T-cell (primary cell): ENCODE results near the gene CAGE1. TPM values are rescaled to one million over a fixed set of nuclear protein-coding genes. Genes with fewer than 3 reads are reported as not detected.

Experiments used
- ATAC-seq, 4 experiments: fragments of 200-7000 bp in 3 of 4; fragments of 150-1000 bp in 1 of 4; cut with Tn5 transposase; replicated peaks in 1 of 4; 1 replicate in 3 of 4; 2 replicates in 1 of 4; pipeline ENCODE4 v1.10.0; 2021; ENCODE audit warnings: moderate library complexity in 3 of 4, mild to moderate bottlenecking in 2 of 4, moderate number of reproducible peaks in 1 of 4
- CTCF ChIA-PET, 2 donors: fragments of 300-600 bp; sonication (Branson Sonifier 250); formaldehyde crosslinking; loops; one replicate each; lab custom pipeline; 2022; ENCODE audit warnings: antibody characterized with exemption in 2 of 2; lab: Charles Lee
- POLR2A ChIA-PET, 2 donors: fragments of 300-600 bp; sonication (Branson Sonifier 250); formaldehyde crosslinking; loops; one replicate each; lab custom pipeline; 2022; ENCODE audit warnings: antibody characterized with exemption in 2 of 2; lab: Charles Lee
- DNase-seq, 35 experiments: peaks; one replicate each; pipeline versions ENCODE4 v3.0.0 to v3.0.0-alpha.2; 2013 to 2023
- H3K27ac ChIP-seq: one replicate; pipeline ENCODE4 v1.5.1; 2013; ENCODE audit warnings: low read length
- H3K27me3 ChIP-seq, 2 experiments: replicated peaks in 1 of 2; 1 replicate in 1 of 2; 2 replicates in 1 of 2; pipeline versions ENCODE4 v1.6.1 to v1.7.0; 2013; ENCODE audit warnings: low read length in 1 of 2, mixed read lengths in 1 of 2; ENCODE audit not compliant: control insufficient read depth in 2 of 2, insufficient read depth in 2 of 2; ENCODE audit errors: extremely low read depth in 1 of 2
- H3K36me3 ChIP-seq, 2 donors: 1 replicate in 1 of 2; 2 replicates in 1 of 2; pipeline versions ENCODE4 v1.6.1 to v1.7.0; 2013; ENCODE audit warnings: low read length in 1 of 2; ENCODE audit not compliant: control insufficient read depth in 2 of 2, insufficient read depth in 1 of 2; ENCODE audit errors: extremely low read depth in 1 of 2
- H3K4me1 ChIP-seq, 2 experiments: 1 replicate in 1 of 2; 2 replicates in 1 of 2; pipeline versions ENCODE4 v1.6.1 to v1.7.0; 2013; ENCODE audit warnings: low read length in 2 of 2, mixed read lengths in 1 of 2; ENCODE audit not compliant: insufficient read depth in 2 of 2, control insufficient read depth in 1 of 2; ENCODE audit errors: extremely low read depth in 1 of 2
- H3K4me3 ChIP-seq, 2 donors: 1 replicate in 1 of 2; 2 replicates in 1 of 2; pipeline versions ENCODE4 v1.5.1 to v1.7.0; 2013; ENCODE audit warnings: mild to moderate bottlenecking in 2 of 2, low read length in 1 of 2, moderate library complexity in 1 of 2; ENCODE audit not compliant: control insufficient read depth in 1 of 2; ENCODE audit errors: extremely low read depth in 1 of 2
- H3K9me3 ChIP-seq: 2 replicates; pipeline ENCODE4 v1.7.0; 2013
- H3K27ac Mint-ChIP-seq, 2 donors: one replicate each; pipeline ENCODE4 v1.8.0; 2020 to 2021; ENCODE audit warnings: mild to moderate bottlenecking in 2 of 2, mixed read lengths in 2 of 2
- H3K27me3 Mint-ChIP-seq, 2 donors: one replicate each; pipeline ENCODE4 v1.8.0; 2021 to 2022; ENCODE audit warnings: mixed read lengths in 2 of 2
- H3K36me3 Mint-ChIP-seq: one replicate; pipeline ENCODE4 v1.8.0; 2021; ENCODE audit warnings: mixed read lengths
- H3K4me1 Mint-ChIP-seq, 3 donors: one replicate each; pipeline ENCODE4 v1.8.0; 2020 to 2022; ENCODE audit warnings: mixed read lengths in 3 of 3, mild to moderate bottlenecking in 1 of 3
- H3K4me3 Mint-ChIP-seq, 3 donors: one replicate each; pipeline ENCODE4 v1.8.0; 2020 to 2022; ENCODE audit warnings: mild to moderate bottlenecking in 3 of 3, mixed read lengths in 3 of 3, moderate library complexity in 3 of 3
- H3K9me3 Mint-ChIP-seq, 3 donors: one replicate each; pipeline ENCODE4 v1.8.0; 2020 to 2022; ENCODE audit warnings: mixed read lengths in 3 of 3
- WGBS: methylation state at CpG from one replicate; pipeline ENCODE4 v1.1.5; 2013; ENCODE audit warnings: missing lambda C conversion rate; ENCODE audit not compliant: insufficient coverage; 5-methylcytosine and 5-hydroxymethylcytosine counted together
- total RNA-seq, 35 experiments: library from RNA in 6 of 35; stranded (reverse) in 6 of 35; fragments of 120-200 nt in 1 of 35; gene quantifications; one replicate each; pipeline versions ENCODE4 v1.2.1 to v1.2.4 and lab custom pipeline; 2013 to 2026

CAGE1 gene
- total RNA-seq, 5 donors from 2014 or later (not counting 1 experiment from before 2014, with no cell fraction given) = 0.09 to 0.75 (median 0.31) TPM; not detected in 1

- WGBS = no CpG with 5 or more reads among the region's 3 CpGs
- no peak overlapping the region for H3K4me3 Mint-ChIP-seq
- Histone ChIP-seq H3K4me3 (no peak overlapping the region), H3K36me3 (peaks cover 5 to 80% of the 10 kb centered on the region in 2 donors), H3K27me3 (no peaks in the 10 kb centered on the region), H3K9me3 (no peaks in the 10 kb centered on the region), H3K27ac (no peak overlapping the region), H3K4me1 (no peaks in the 10 kb centered on the region)
- CTCF ChIA-PET = interaction anchor here in 1 of 2 donors (0.5 to 0.7 kb wide), 2 partner anchors 581 to 814 kb away, joined by 3 to 5 read pairs; no protein-coding TSS in a partner anchor
- H3K4me1 Mint-ChIP-seq = peaks cover 4 to 13% (median 12%) of the 10 kb centered on the region in 3 donors
- no peaks in the 10 kb centered on the region for H3K27me3 Mint-ChIP-seq
- peaks cover 48% of the 10 kb centered on the region for H3K36me3 Mint-ChIP-seq
- POLR2A ChIA-PET = interaction anchor here in 1 of 2 donors (0.5 to 0.6 kb wide), 2 partner anchors 8 to 243 kb away, joined by 3 to 9 read pairs; no protein-coding TSS in a partner anchor
- DNase-seq = no peak
- H3K27ac Mint-ChIP-seq = no peak overlapping the region
- no peak for ATAC-seq
- no peaks in the 10 kb centered on the region for H3K9me3 Mint-ChIP-seq
Measured at GRCh38 chr6:7295916-7296315, 93.6 kb downstream of the CAGE1 start.

- H3K4me3 ChIP-seq = no peak overlapping the region
- Mint-ChIP-seq H3K27ac (no peak overlapping the region), H3K36me3 (peaks cover 49% of the 10 kb centered on the region), H3K4me1 (peaks cover 0 to 2% (median 2%) of the 10 kb centered on the region in 3 donors), H3K4me3 (no peak overlapping the region), H3K9me3 (no peaks in the 10 kb centered on the region), H3K27me3 (no peaks in the 10 kb centered on the region)
- no peaks in the 10 kb centered on the region for H3K27me3 ChIP-seq
- CTCF ChIA-PET = interaction anchor here (0.5 to 1.0 kb wide), 3 partner anchors 15 to 19 kb away, joined by 3 to 4 read pairs (median 3); no protein-coding TSS in a partner anchor
- DNase-seq = no peak
- no peak for ATAC-seq
- H3K27ac ChIP-seq = no peak overlapping the region
- POLR2A ChIA-PET = interaction anchor here in 1 of 2 donors (0.5 kb wide), 1 partner anchor 19 kb away, joined by 5 read pairs; no protein-coding TSS in a partner anchor
- H3K9me3 ChIP-seq = no peaks in the 10 kb centered on the region
- no CpG with 5 or more reads among the region's 6 CpGs for WGBS
- H3K36me3 ChIP-seq = peaks cover 5 to 83% of the 10 kb centered on the region in 2 donors
- H3K4me1 ChIP-seq = no peaks in the 10 kb centered on the region
Measured at GRCh38 chr6:7292596-7293255, 96.8 kb downstream of the CAGE1 start.

- H3K27me3 Mint-ChIP-seq = no peaks in the 10 kb centered on the region
- WGBS = no CpG with 5 or more reads among the region's 1 CpG
- DNase-seq (no peak), ATAC-seq (no peak)
- no peaks in the 10 kb centered on the region for H3K9me3 ChIP-seq
- peak overlapping the region in 1 of 2 donors; percentile 8 for H3K27ac Mint-ChIP-seq
- H3K27me3 ChIP-seq = no peaks in the 10 kb centered on the region
- H3K4me3 ChIP-seq = no peak overlapping the region
- ChIA-PET POLR2A (no interaction called here), CTCF (interaction anchor here in 1 of 2 donors (1.2 kb wide), 1 partner anchor 15 kb away, joined by 3 read pairs; no protein-coding TSS in a partner anchor)
- peaks cover 0 to 4% (median 0%) of the 10 kb centered on the region in 3 donors for H3K4me1 Mint-ChIP-seq
- H3K9me3 Mint-ChIP-seq = no peaks in the 10 kb centered on the region
- no peak overlapping the region for H3K4me3 Mint-ChIP-seq
- peaks cover 0 to 80% of the 10 kb centered on the region in 2 donors for H3K36me3 ChIP-seq
- no peaks in the 10 kb centered on the region for H3K4me1 ChIP-seq
- peaks cover 58% of the 10 kb centered on the region for H3K36me3 Mint-ChIP-seq
- no peak overlapping the region for H3K27ac ChIP-seq
Measured at GRCh38 chr6:7290079-7290478, 99.5 kb downstream of the CAGE1 start.

- H3K9me3 ChIP-seq = no peaks in the 10 kb centered on the region
- Mint-ChIP-seq H3K4me1 (peaks cover 20 to 30% (median 21%) of the 10 kb centered on the region in 3 donors), H3K27me3 (no peaks in the 10 kb centered on the region), H3K27ac (no peak overlapping the region), H3K9me3 (no peaks in the 10 kb centered on the region), H3K4me3 (no peak overlapping the region), H3K36me3 (peaks cover 48% of the 10 kb centered on the region)
- peaks cover 6 to 9% of the 10 kb centered on the region in 2 experiments for H3K4me1 ChIP-seq
- no peaks in the 10 kb centered on the region for H3K27me3 ChIP-seq
- WGBS = no CpG with 5 or more reads among the region's 6 CpGs
- no peak overlapping the region for H3K27ac ChIP-seq
- peaks cover 0 to 54% of the 10 kb centered on the region in 2 donors for H3K36me3 ChIP-seq
- ChIA-PET CTCF (interaction anchor here (0.6 to 1.6 kb wide), 4 partner anchors 10 to 329 kb away, joined by 3 to 5 read pairs (median 4); no protein-coding TSS in a partner anchor), POLR2A (no interaction called here)
- ATAC-seq (no peak), DNase-seq (no peak)
- no peak overlapping the region for H3K4me3 ChIP-seq
Measured at GRCh38 chr6:7285416-7285815, 104.1 kb downstream of the CAGE1 start.

- Mint-ChIP-seq H3K4me1 (peaks cover 20 to 30% (median 21%) of the 10 kb centered on the region in 3 donors), H3K36me3 (peaks cover 32% of the 10 kb centered on the region), H3K27ac (peak overlapping the region in 1 of 2 donors; percentile 30), H3K9me3 (no peaks in the 10 kb centered on the region), H3K4me3 (no peak overlapping the region), H3K27me3 (no peaks in the 10 kb centered on the region)
- H3K27me3 ChIP-seq = no peaks in the 10 kb centered on the region
- POLR2A ChIA-PET = no interaction called here
- CTCF ChIA-PET = interaction anchor here (0.6 to 1.2 kb wide), 3 partner anchors 9 to 331 kb away, joined by 3 to 4 read pairs (median 3); no protein-coding TSS in a partner anchor
- DNase-seq (no peak), ATAC-seq (no peak)
- H3K4me1 ChIP-seq = peaks cover 6 to 9% of the 10 kb centered on the region in 2 experiments
- no CpG with 5 or more reads among the region's 2 CpGs for WGBS
- no peaks in the 10 kb centered on the region for H3K9me3 ChIP-seq
- H3K36me3 ChIP-seq = peaks cover 0 to 37% of the 10 kb centered on the region in 2 donors
- H3K27ac ChIP-seq = no peak overlapping the region
- no peak overlapping the region for H3K4me3 ChIP-seq
Measured at GRCh38 chr6:7283676-7284075, 105.9 kb downstream of the CAGE1 start.

GRCh38 chr6:7282097-7282906 lies 107.2 kb downstream of the CAGE1 start:
- no peaks in the 10 kb centered on the region for H3K27me3 Mint-ChIP-seq
- peak overlapping the region; percentile 80 to 90 for H3K27ac Mint-ChIP-seq
- no peaks in the 10 kb centered on the region for H3K9me3 Mint-ChIP-seq
- H3K9me3 ChIP-seq = no peaks in the 10 kb centered on the region
- peaks cover 6 to 9% of the 10 kb centered on the region in 2 experiments for H3K4me1 ChIP-seq
- ChIA-PET POLR2A (no interaction called here), CTCF (no interaction called here)
- H3K27ac ChIP-seq = peak overlapping the region; percentile 0
- peaks cover 0 to 26% of the 10 kb centered on the region in 2 donors for H3K36me3 ChIP-seq
- WGBS = 47% methylated on average over 10 of the region's 10 CpGs
- H3K36me3 Mint-ChIP-seq = peaks cover 23% of the 10 kb centered on the region
- peak overlapping the region in 2 of 3 donors; percentile 5 to 50 for H3K4me3 Mint-ChIP-seq
- ATAC-seq (peak in 3 of 4 experiments; percentile 28 to 57 (median 55)), DNase-seq (peak in 1 of 35 experiments; percentile 8)
- H3K4me1 Mint-ChIP-seq = peaks cover 20 to 30% (median 21%) of the 10 kb centered on the region in 3 donors
- no peak overlapping the region for H3K4me3 ChIP-seq
- H3K27me3 ChIP-seq = no peaks in the 10 kb centered on the region
